Body of pancreas (tissue), 4 donors: Measurements from ENCODE around the gene TBC1D7. TPM values are rescaled to one million over a fixed set of nuclear protein-coding genes. Genes with fewer than 3 reads are reported as not detected.

Experiments
- ATAC-seq: fragments of 150-250 bp; one replicate; pipeline ENCODE4 v1.9.1; 2016
- DNase-seq, 4 donors: peaks; one replicate each; pipeline ENCODE4 v3.0.0-alpha.2; 2019
- H3K27ac ChIP-seq, 4 donors: fragments of 200-600 bp; sonication (generic); 1 replicate in 3 of 4; 2 replicates in 1 of 4; pipeline versions ENCODE4 v1.5.1 to v1.6.1; 2016 to 2019; ENCODE audit warnings: mild to moderate bottlenecking in 1 of 4, mixed read lengths in 1 of 4, moderate library complexity in 1 of 4
- H3K27me3 ChIP-seq, 2 donors: fragments of 200-600 bp; sonication (generic); one replicate each; pipeline ENCODE4 v1.6.0; 2016; ENCODE audit warnings: mild to moderate bottlenecking in 1 of 2
- H3K36me3 ChIP-seq, 2 donors: fragments of 200-600 bp; sonication (generic); replicated peaks in 1 of 2; 2 replicates each; pipeline ENCODE4 v1.5.1; 2016; ENCODE audit warnings: low read depth in 2 of 2; ENCODE audit not compliant: insufficient read depth in 1 of 2
- H3K4me1 ChIP-seq: fragments of 200-600 bp; sonication (generic); one replicate; pipeline ENCODE4 v1.6.0; 2016
- H3K4me3 ChIP-seq, 2 donors: fragments of 200-600 bp; sonication (generic); 1 replicate in 1 of 2; 2 replicates in 1 of 2; pipeline ENCODE4 v1.5.1; 2016 to 2019
- H3K9me3 ChIP-seq, 3 donors: fragments of 200-600 bp; sonication (generic); 1 replicate in 2 of 3; 2 replicates in 1 of 3; pipeline ENCODE4 v1.5.1; 2016
- CTCF ChIP-seq, 7 experiments: fragments of 450-650 bp in 4 of 7; fragments of 200-600 bp in 3 of 7; sonication (generic) in 3 of 7; IDR thresholded peaks; one replicate each; pipeline ENCODE4 v1.5.1; 2016 to 2019; ENCODE audit warnings: antibody characterized with exemption in 7 of 7
- POLR2A ChIP-seq, 3 donors: fragments of 450-650 bp; IDR thresholded peaks; one replicate each; pipeline ENCODE4 v1.6.1; 2016; ENCODE audit warnings: antibody characterized with exemption in 3 of 3, mild to moderate bottlenecking in 2 of 3
- WGBS, 2 donors: methylation state at CpG; one replicate each; pipeline ENCODE4 v1.1.5; 2017; 5-methylcytosine and 5-hydroxymethylcytosine counted together
- intact Hi-C: fragments of 100-400 bp; cut with DNase I; formaldehyde crosslinking; loops from one replicate; pipeline ENCODE4 v1.15.1; 2023
- total RNA-seq, 2 donors: library from RNA; depleted of rRNA; stranded (reverse); fragments of >200 nt; gene quantifications; one replicate each; pipeline ENCODE4 v1.1.0, GENCODE V29; 2016

Gene TBC1D7
- total RNA-seq, 2 donors from 2014 or later, result 12.5 to 15.2 TPM

GRCh38 chr6:13273931-13274706, 54.2 kb downstream of the TBC1D7 start:
- H3K9me3 ChIP-seq, result no peaks in the 10 kb centered on the region
- peak in 1 of 4 donors; percentile 25 for DNase-seq
- ATAC-seq, result no peak
- no peak overlapping the region for H3K4me3 ChIP-seq
- TF ChIP-seq CTCF (IDR thresholded peaks at IDR 0.05) (no peak), POLR2A (IDR thresholded peaks at IDR 0.05) (no peak)
- intact Hi-C loops, result no loop called here
- H3K27me3 ChIP-seq, result no peaks in the 10 kb centered on the region
- 66 to 89% methylated on average over 20 to 21 of the region's 21 CpGs for WGBS, 2 donors
- no peaks in the 10 kb centered on the region for H3K36me3 ChIP-seq
- H3K27ac ChIP-seq, result no peak overlapping the region
- H3K4me1 ChIP-seq, result no peaks in the 10 kb centered on the region

DNA sequence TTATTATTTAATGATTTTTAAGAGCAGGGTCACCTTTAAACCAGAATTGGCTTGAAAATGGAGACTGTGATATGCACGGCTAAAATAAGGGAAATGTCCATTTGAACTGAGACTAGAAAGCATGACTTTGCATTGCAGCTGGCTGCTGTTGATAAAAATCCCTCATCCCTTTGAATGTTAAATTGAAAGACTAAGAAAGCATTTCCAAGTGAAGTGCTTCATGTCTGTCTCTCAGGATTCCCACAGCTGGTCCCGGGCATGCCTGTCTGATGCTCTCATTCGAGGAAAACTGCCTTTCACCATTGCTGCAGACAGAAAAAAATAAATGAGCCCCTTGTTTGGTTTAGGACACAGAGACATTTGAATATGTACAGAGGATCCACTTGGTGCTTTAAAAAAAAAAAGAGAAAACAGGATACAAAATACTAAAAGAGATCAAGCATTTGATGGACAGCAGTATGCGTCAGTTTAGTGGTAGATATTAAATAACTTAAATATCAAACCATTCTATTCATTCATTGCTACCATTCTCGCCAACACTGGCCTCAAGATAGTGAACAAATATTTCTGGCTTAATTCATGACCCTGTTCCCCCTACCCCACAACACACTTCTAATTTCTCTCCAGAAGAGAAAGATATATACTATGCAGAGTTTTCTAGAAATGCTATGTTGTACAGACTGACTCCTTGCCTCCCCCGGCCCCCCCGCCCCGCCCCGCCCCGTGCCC, 55.0 kb downstream of the TBC1D7 start:
- Histone ChIP-seq H3K4me1 (no peaks in the 10 kb centered on the region), H3K9me3 (no peaks in the 10 kb centered on the region), H3K4me3 (no peak overlapping the region), H3K27ac (no peak overlapping the region), H3K27me3 (no peaks in the 10 kb centered on the region), H3K36me3 (no peaks in the 10 kb centered on the region)
- DNase-seq (no peak), ATAC-seq (no peak)
- intact Hi-C loops, result no loop called here
- no peak for TF ChIP-seq CTCF (IDR thresholded peaks at IDR 0.05)
- TF ChIP-seq POLR2A (IDR thresholded peaks at IDR 0.05), result no peak
- 76 to 85% methylated on average over 10 of the region's 10 CpGs for WGBS, 2 donors

DNA sequence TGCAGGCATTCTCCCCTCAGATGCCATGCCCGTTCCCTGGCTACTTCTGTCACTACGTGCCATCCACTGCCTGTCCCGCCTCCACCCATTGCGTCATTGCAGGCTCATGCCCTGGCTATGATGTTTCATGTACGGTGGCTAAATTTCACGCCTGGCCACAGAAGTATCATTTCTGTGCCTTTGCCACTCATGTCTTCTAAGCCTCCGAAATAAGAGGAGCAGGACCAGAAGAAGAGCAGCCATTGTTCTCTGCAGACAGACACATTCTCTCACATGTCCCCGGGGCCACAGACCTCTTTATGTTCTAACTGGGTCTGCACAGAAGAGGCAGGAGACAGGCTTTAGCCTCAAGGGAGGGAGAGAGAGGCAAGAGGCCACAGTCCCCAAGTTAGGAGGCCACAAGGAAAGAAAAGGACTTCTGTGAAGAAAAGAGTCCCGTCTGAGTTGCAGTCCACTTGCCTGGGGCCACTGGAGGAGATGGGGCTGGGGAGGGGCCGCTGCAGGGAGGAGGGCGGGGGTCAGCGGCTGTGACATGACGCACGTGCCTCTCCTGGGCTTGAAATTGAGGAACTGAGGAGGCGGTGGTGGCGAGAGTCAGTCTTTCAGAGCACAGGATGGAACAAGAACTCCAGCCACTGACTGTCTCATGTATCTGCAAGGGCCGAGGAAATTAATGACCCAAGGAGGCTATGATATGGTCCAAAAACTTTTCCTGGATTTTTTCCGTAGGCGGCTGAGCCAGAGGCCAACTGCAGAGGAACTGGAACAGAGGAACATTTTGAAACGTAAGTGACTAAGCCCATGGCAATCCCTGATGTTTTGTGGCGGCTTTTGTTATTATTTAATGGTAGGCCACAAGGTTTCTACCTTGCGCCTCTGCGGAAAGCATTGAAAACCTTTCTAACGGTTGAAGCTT, 55.9 kb downstream of the TBC1D7 start:
- no peak overlapping the region for H3K27ac ChIP-seq
- H3K4me3 ChIP-seq, result no peak overlapping the region
- no peak for ATAC-seq

More for the DNA sequence above, 55.9 kb downstream of the TBC1D7 start:
- H3K36me3 ChIP-seq, result no peaks in the 10 kb centered on the region
- H3K9me3 ChIP-seq, result no peaks in the 10 kb centered on the region
- intact Hi-C loops, result no loop called here
- 72 to 91% methylated on average over 23 to 24 of the region's 24 CpGs for WGBS, 2 donors
- peak in 2 of 4 donors; percentile 19 to 70 for DNase-seq
- H3K4me1 ChIP-seq, result no peaks in the 10 kb centered on the region
- no peaks in the 10 kb centered on the region for H3K27me3 ChIP-seq
- TF ChIP-seq CTCF (IDR thresholded peaks at IDR 0.05) (no peak), POLR2A (IDR thresholded peaks at IDR 0.05) (peak in 1 of 3 donors; percentile 24)
